GM19328 (cell line): ENCODE data around the gene EIF1AX.
"Not testable (repeated sequence)": the region's sequence is repeated elsewhere in the genome, so short reads cannot be mapped to it uniquely, and the experiment has no call there.

Experiments
- ATAC-seq: cut with Tn5 transposase; IDR thresholded peaks from one replicate; pipeline ENCODE4 v1.9.1; 2021; ENCODE audit warnings: mild to moderate bottlenecking, moderate library complexity; ENCODE audit not compliant: unreplicated experiment

The EIF1AX gene

GRCh38 chrX:20128670-20129069 lies 13.0 kb downstream of the EIF1AX start:
- no peak for ATAC-seq

GRCh38 chrX:20127440-20127839 lies 14.2 kb downstream of the EIF1AX start:
- not testable (repeated sequence) for ATAC-seq

- not testable (repeated sequence) for ATAC-seq
Observed at GRCh38 chrX:20126833-20127232, 14.8 kb downstream of the EIF1AX start.

- no peak for ATAC-seq
Observed at GRCh38 chrX:20124964-20125363, 16.7 kb downstream of the EIF1AX start.

- ATAC-seq = no peak
Observed at GRCh38 chrX:20118065-20118824, 23.4 kb downstream of the EIF1AX start.

GRCh38 chrX:20116577-20117240 lies 24.9 kb downstream of the EIF1AX start, which contains the start of gene MAP7D2:
Gene MAP7D2, minus strand, starts transcription at chrX:20116907. Its CDS starts 28 bp downstream, at chrX:20116879.
- no peak for ATAC-seq

- no peak for ATAC-seq
Observed at GRCh38 chrX:20116087-20116576, 25.5 kb downstream of the EIF1AX start.

GRCh38 chrX:20112022-20112774 lies 29.4 kb downstream of the EIF1AX start:
- no peak for ATAC-seq

- no peak for ATAC-seq
Observed at GRCh38 chrX:20111271-20111670, 30.4 kb downstream of the EIF1AX start.

GRCh38 chrX:20101934-20102581 lies 39.6 kb downstream of the EIF1AX start:
- no peak for ATAC-seq

- no peak for ATAC-seq
Observed at GRCh38 chrX:20091499-20091898, 50.1 kb downstream of the EIF1AX start.

GRCh38 chrX:20089845-20090244 lies 51.8 kb downstream of the EIF1AX start:
- ATAC-seq = no peak

- ATAC-seq = no peak
Observed at GRCh38 chrX:20080277-20080676, 61.4 kb downstream of the EIF1AX start.
